ENCODE data around the gene SH3BP4. TPM values are rescaled to one million over a fixed set of nuclear protein-coding genes. Genes with fewer than 3 reads are reported as not detected.
A peak's percentile ranks its signal among the peaks of the same experiment; 100 is the strongest.

The SH3BP4 gene
- total and polyA plus RNA-seq, 2 of the 13 experiments (the other 11 are each of a cell fraction or from before 2014, with no cell fraction given) = 34.6 to 99.1 TPM

DNA sequence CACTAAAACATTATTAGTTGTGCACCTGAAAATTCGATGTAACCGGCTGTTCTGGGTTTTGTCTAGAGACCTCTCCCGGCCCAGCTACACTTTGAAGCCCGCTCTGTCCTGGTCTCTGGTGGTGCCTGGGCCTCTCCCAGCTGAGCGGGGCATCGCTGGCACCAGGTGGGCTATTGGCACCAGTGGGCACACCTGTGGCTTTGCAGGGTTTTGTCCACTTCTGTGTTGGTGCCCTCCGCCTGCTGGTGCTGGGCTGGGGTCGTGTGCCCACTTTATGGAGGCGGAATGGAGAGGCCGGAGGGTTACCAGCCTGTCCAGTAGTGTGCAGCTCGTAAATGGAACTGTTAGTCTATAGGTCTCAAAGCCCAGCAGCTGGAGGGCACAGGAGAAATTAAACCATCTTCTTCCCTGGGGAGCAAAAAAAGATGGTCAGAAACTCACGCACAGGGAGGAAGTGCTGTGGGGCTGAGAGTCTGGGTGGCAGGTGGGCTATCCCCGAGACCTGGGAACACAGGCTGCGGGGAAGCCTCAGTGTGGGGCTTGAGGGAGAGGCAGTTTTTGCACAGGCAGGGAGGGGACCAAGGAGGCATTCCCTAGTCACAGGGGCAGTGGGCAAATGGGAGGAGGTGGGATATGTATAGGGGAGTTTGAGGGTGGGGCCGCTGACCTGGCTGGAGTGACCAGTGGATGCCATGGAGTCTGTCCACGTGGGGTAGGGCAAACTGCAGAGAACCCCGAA lies 30.4 kb downstream of the SH3BP4 start (continued):
- TF ChIP-seq RNF219 (CRISPR knock-in tag; IDR thresholded peaks at IDR 0.05) (no peak), ZNF75D (CRISPR knock-in tag; IDR thresholded peaks at IDR 0.05; ENCODE audit: borderline replicate concordance) (no peak), ZNF235 (CRISPR knock-in tag; IDR thresholded peaks at IDR 0.05; ENCODE audit: borderline replicate concordance) (no peak), IKZF1 (IDR thresholded peaks at IDR 0.05) (no peak), ATF4 (CRISPR knock-in tag; IDR thresholded peaks at IDR 0.05) (no peak), HOXA9 (CRISPR knock-in tag; IDR thresholded peaks at IDR 0.05; ENCODE audit: borderline replicate concordance) (no peak), HIVEP1 (CRISPR knock-in tag; IDR thresholded peaks at IDR 0.05) (peak; percentile 64; the same call in 1 of the 2 replicates), AGO2 (optimal IDR thresholded peaks at IDR 0.05; ENCODE audit: low read depth, low read length) (peak; percentile 63), EED (CRISPR knock-in tag; IDR thresholded peaks at IDR 0.05) (no peak; the same call in 1 of the 2 replicates), JUNB (CRISPR knock-in tag; IDR thresholded peaks at IDR 0.05; ENCODE audit: borderline replicate concordance) (no peak), ZNF616 (CRISPR knock-in tag; IDR thresholded peaks at IDR 0.05; ENCODE audit: low read depth) (no peak), TMF1 (CRISPR knock-in tag; IDR thresholded peaks at IDR 0.05; ENCODE audit: low read depth) (no peak), CBX5 (CRISPR knock-in tag; IDR thresholded peaks at IDR 0.05; ENCODE audit: borderline replicate concordance) (no peak), ISL2 (CRISPR knock-in tag; IDR thresholded peaks at IDR 0.05) (no peak), GLI4 (CRISPR knock-in tag; IDR thresholded peaks at IDR 0.05; ENCODE audit: borderline replicate concordance) (no peak)
- TF ChIP-seq, protein P1, sequence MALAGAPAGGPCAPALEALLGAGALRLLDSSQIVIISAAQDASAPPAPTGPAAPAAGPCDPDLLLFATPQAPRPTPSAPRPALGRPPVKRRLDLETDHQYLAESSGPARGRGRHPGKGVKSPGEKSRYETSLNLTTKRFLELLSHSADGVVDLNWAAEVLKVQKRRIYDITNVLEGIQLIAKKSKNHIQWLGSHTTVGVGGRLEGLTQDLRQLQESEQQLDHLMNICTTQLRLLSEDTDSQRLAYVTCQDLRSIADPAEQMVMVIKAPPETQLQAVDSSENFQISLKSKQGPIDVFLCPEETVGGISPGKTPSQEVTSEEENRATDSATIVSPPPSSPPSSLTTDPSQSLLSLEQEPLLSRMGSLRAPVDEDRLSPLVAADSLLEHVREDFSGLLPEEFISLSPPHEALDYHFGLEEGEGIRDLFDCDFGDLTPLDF (CRISPR knock-in tag; IDR thresholded peaks at IDR 0.05) = no peak
- TF ChIP-seq, protein P2, sequence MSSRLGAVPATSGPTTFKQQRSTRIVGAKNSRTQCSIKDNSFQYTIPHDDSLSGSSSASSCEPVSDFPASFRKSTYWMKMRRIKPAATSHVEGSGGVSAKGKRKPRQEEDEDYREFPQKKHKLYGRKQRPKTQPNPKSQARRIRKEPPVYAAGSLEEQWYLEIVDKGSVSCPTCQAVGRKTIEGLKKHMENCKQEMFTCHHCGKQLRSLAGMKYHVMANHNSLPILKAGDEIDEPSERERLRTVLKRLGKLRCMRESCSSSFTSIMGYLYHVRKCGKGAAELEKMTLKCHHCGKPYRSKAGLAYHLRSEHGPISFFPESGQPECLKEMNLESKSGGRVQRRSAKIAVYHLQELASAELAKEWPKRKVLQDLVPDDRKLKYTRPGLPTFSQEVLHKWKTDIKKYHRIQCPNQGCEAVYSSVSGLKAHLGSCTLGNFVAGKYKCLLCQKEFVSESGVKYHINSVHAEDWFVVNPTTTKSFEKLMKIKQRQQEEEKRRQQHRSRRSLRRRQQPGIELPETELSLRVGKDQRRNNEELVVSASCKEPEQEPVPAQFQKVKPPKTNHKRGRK (CRISPR knock-in tag; IDR thresholded peaks at IDR 0.05) = 0 out of 2 replicates have a peak, but pooled peaks have one; percentile 50
- TF ChIP-seq, protein P3, sequence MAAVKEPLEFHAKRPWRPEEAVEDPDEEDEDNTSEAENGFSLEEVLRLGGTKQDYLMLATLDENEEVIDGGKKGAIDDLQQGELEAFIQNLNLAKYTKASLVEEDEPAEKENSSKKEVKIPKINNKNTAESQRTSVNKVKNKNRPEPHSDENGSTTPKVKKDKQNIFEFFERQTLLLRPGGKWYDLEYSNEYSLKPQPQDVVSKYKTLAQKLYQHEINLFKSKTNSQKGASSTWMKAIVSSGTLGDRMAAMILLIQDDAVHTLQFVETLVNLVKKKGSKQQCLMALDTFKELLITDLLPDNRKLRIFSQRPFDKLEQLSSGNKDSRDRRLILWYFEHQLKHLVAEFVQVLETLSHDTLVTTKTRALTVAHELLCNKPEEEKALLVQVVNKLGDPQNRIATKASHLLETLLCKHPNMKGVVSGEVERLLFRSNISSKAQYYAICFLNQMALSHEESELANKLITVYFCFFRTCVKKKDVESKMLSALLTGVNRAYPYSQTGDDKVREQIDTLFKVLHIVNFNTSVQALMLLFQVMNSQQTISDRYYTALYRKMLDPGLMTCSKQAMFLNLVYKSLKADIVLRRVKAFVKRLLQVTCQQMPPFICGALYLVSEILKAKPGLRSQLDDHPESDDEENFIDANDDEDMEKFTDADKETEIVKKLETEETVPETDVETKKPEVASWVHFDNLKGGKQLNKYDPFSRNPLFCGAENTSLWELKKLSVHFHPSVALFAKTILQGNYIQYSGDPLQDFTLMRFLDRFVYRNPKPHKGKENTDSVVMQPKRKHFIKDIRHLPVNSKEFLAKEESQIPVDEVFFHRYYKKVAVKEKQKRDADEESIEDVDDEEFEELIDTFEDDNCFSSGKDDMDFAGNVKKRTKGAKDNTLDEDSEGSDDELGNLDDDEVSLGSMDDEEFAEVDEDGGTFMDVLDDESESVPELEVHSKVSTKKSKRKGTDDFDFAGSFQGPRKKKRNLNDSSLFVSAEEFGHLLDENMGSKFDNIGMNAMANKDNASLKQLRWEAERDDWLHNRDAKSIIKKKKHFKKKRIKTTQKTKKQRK (IDR thresholded peaks at IDR 0.05; ENCODE audit: low read length) = no peak

All from HepG2 (cell line).